T-helper 1 cell treated with Interleukin-12 subunit alpha and Interleukin-12 subunit beta and Interleukin-4 antibody, amounts not matched to agents 30 μg/mL and 1 μg/mL, for 36 hours (primary cell): ENCODE data around the gene TUBGCP5.
"Not testable (repeated sequence)": the region's sequence is repeated elsewhere in the genome, so short reads cannot be mapped to it uniquely, and the experiment has no call there.

Source experiments
- H3K27ac Mint-ChIP-seq: one replicate; pipeline ENCODE4 v1.8.0; 2021; ENCODE audit warnings: mild to moderate bottlenecking, mixed read lengths
- H3K27me3 Mint-ChIP-seq: one replicate; pipeline ENCODE4 v1.8.0; 2021; ENCODE audit warnings: low read depth, mixed read lengths
- H3K36me3 Mint-ChIP-seq: one replicate; pipeline ENCODE4 v1.8.0; 2021; ENCODE audit warnings: low read depth, mixed read lengths
- H3K4me1 Mint-ChIP-seq: one replicate; pipeline ENCODE4 v1.8.0; 2021; ENCODE audit warnings: low read depth, mixed read lengths
- H3K4me3 Mint-ChIP-seq: one replicate; pipeline ENCODE4 v1.8.0; 2021; ENCODE audit warnings: mild to moderate bottlenecking, moderate library complexity, mixed read lengths
- H3K9me3 Mint-ChIP-seq: one replicate; pipeline ENCODE4 v1.8.0; 2021; ENCODE audit warnings: mixed read lengths

TUBGCP5 gene

DNA sequence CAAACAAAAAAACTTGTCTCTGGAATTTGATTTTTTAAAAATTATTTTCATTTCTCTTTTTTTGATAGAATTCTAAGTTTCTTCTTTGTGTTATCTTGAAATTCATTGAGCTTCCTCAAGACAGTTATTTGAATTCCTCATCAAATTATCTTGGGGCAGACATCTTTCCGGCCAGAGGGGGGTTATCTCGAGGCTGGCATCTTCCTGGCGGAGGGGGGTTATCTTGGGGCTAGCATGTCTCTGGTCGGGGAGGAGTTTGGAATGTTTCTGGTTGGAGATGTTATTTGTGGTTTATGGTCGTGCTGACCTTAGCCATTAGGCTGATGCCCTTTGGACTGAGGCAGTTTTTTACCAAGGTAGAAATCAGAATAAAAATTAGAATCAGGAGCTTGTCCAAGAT lies 15.9 kb upstream of the TUBGCP5 start:
- H3K4me3 Mint-ChIP-seq: no peak overlapping the region
- no peaks in the 10 kb centered on the region for H3K9me3 Mint-ChIP-seq
- no peak overlapping the region for H3K27ac Mint-ChIP-seq
- peaks cover 15% of the 10 kb centered on the region for H3K27me3 Mint-ChIP-seq
- no peaks in the 10 kb centered on the region for H3K4me1 Mint-ChIP-seq
- no peaks in the 10 kb centered on the region for H3K36me3 Mint-ChIP-seq

GRCh38 chr15:23052522-23052921 lies 13.2 kb upstream of the TUBGCP5 start:
- Mint-ChIP-seq H3K27me3 (peaks cover 15% of the 10 kb centered on the region), H3K9me3 (no peaks in the 10 kb centered on the region), H3K27ac (no peak overlapping the region), H3K36me3 (no peaks in the 10 kb centered on the region), H3K4me1 (no peaks in the 10 kb centered on the region), H3K4me3 (no peak overlapping the region)

DNA sequence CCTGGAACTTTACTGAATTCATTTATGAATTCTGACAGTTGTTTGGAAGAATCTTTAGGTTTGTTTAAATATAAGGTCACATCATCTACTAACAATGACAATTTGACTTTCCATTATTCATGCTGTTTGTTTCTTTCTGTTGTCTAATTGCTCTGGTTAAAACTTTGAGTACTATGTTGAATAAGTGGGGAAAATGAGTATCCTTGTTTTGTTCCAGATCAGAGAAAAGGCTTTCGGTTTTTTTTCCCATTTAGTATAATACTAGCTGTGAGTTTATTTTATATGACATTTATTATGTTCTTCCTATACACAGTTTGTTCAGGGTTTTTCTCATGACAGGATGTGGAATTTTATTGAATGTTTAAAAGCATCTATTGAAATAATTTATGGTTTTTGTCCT lies 11.3 kb upstream of the TUBGCP5 start:
- no peaks in the 10 kb centered on the region for H3K9me3 Mint-ChIP-seq
- peaks cover 9% of the 10 kb centered on the region for H3K27me3 Mint-ChIP-seq
- H3K36me3 Mint-ChIP-seq: no peaks in the 10 kb centered on the region
- H3K4me1 Mint-ChIP-seq: no peaks in the 10 kb centered on the region
- no peak overlapping the region for H3K27ac Mint-ChIP-seq
- H3K4me3 Mint-ChIP-seq: no peak overlapping the region

DNA sequence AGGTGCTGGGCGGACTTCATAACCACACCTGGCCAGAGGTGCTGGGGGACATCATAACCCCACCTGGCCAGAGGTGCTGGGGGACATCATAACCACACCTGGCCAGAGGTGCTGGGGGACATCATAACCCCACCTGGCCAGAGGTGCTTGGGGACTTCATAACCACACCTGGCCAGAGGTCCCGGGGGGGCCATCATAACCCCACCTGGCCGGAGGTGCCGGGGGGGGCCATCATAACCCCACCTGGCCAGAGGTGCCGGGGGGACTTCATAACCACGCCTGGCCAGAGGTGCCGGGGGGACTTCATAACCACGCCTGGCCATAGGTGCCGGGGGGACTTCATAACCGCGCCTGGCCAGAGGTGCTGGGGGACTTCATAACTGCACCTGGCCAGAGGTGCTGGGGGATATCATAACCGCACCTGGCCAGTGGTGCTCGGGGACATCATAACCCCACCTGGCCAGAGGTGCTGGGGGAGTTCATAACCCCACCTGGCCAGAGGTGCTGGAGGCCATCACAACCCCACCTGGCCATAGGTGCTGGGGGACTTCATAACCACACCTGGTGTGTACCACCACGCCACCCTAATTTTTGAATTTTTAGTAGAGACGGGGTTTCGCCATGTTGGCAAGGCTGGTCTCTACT lies 10.7 kb upstream of the TUBGCP5 start:
- Mint-ChIP-seq H3K27me3 (peaks cover 9% of the 10 kb centered on the region), H3K4me3 (no peak overlapping the region), H3K36me3 (no peaks in the 10 kb centered on the region), H3K27ac (no peak overlapping the region), H3K9me3 (no peaks in the 10 kb centered on the region), H3K4me1 (no peaks in the 10 kb centered on the region)

DNA sequence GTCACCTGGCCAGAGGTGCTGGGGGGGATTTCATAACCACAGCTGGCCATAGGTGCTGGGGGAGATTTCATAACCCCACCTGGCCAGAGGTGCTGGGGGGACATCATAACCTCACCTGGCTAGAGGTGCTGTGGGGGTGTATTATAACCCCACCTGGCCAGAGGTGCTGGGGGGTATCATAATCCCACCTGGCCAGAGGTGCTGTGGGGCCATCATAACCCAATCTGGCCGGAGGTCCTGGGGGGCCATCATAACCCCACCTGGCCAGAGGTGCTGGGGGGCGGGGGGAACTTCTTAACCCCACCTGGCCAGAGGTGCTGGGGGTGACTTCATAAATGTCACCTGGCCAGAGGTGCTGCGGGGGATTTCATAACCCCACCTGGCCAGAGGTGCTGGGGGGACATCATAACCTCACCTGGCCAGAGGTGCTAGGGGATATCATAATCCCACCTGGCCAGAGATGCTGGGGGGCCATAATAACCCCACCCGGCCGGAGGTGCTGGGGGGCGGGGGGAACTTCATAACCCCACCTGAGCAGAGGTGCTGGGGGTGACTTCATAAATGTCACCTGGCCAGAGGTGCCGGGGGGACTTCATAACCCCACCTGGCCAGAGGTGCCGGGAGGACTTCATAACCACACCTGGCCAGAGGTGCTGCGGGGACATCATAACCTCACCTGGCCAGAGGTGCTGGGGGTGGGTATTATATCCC lies 9.4 kb upstream of the TUBGCP5 start:
- not testable (repeated sequence) for H3K27ac Mint-ChIP-seq

GRCh38 chr15:23043987-23044386 lies 4.6 kb upstream of the TUBGCP5 start:
- not testable (repeated sequence) for H3K4me1 Mint-ChIP-seq, H3K36me3 Mint-ChIP-seq, H3K27ac Mint-ChIP-seq, H3K4me3 Mint-ChIP-seq, H3K9me3 Mint-ChIP-seq, H3K27me3 Mint-ChIP-seq

More for the DNA sequence above, 9.4 kb upstream of the TUBGCP5 start:
- H3K4me1 Mint-ChIP-seq, H3K9me3 Mint-ChIP-seq, H3K27me3 Mint-ChIP-seq, H3K4me3 Mint-ChIP-seq, H3K36me3 Mint-ChIP-seq: not testable (repeated sequence)

DNA sequence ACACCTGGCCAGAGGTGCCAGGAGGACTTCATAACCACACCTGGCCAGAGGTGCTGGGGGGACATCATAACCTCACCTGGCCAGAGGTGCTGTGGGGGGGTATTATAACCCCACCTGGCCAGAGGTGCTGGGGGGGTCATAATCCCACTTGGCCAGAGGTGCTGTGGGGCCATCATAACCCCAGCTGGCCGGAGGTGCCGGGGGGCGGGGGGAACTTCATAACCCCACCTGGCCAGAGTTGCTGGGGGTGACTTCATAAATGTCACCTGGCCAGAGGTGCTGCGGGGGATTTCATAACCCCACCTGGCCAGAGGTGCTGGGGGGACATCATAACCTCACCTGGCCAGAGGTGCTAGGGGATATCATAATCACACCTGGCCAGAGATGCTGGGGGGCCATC lies 4.2 kb upstream of the TUBGCP5 start:
- H3K27me3 Mint-ChIP-seq, H3K36me3 Mint-ChIP-seq, H3K27ac Mint-ChIP-seq, H3K9me3 Mint-ChIP-seq, H3K4me1 Mint-ChIP-seq, H3K4me3 Mint-ChIP-seq: not testable (repeated sequence)

DNA sequence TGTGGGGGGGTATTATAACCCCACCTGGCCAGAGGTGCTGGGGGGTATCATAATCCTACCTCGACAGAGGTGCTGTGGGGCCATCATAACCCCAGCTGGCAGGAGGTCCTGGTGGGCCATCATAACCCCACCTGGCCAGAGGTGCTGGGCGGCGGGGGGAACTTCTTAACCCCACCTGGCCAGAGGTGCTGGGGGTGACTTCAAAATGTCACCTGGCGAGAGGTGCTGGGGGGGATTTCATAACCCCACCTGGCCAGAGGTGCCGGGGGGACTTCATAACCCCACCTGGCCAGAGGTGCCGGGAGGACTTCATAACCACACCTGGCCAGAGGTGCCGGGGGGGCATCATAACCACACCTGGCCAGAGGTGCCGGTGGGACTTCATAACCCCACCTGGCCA lies 2.4 kb upstream of the TUBGCP5 start:
- not testable (repeated sequence) for H3K27ac Mint-ChIP-seq, H3K4me1 Mint-ChIP-seq, H3K36me3 Mint-ChIP-seq, H3K4me3 Mint-ChIP-seq, H3K27me3 Mint-ChIP-seq, H3K9me3 Mint-ChIP-seq

DNA sequence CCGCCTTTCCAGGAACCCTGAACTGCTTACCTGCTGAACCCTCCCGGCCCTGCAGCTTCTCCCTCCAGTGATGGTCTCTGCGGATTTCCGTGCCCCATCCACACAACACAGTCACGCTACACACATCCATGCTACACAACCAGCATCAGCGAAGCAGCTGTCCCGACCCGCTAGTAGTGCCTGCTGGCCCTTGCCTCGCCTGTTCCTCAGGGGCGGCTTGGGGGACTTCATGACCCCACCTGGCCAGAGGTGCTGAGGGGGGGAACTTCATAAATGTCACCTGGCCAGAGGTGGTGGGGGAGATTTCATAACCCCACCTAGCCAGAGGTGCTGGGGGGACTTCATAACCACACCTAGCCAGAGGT lies 530 bp upstream of the TUBGCP5 start:
- peaks cover 6% of the 10 kb centered on the region for H3K4me1 Mint-ChIP-seq
- no peaks in the 10 kb centered on the region for H3K27me3 Mint-ChIP-seq
- no peaks in the 10 kb centered on the region for H3K36me3 Mint-ChIP-seq
- H3K4me3 Mint-ChIP-seq: peak overlapping the region; percentile 81
- H3K9me3 Mint-ChIP-seq: no peaks in the 10 kb centered on the region
- peak overlapping the region; percentile 71 for H3K27ac Mint-ChIP-seq

GRCh38 chr15:23038726-23039142 lies 635 bp downstream of the TUBGCP5 start:
- H3K9me3 Mint-ChIP-seq: no peaks in the 10 kb centered on the region
- no peaks in the 10 kb centered on the region for H3K27me3 Mint-ChIP-seq
- H3K4me1 Mint-ChIP-seq: peaks cover 6% of the 10 kb centered on the region
- peaks cover 4% of the 10 kb centered on the region for H3K36me3 Mint-ChIP-seq
- H3K27ac Mint-ChIP-seq: peak overlapping the region; percentile 90
- H3K4me3 Mint-ChIP-seq: peak overlapping the region; percentile 90

DNA sequence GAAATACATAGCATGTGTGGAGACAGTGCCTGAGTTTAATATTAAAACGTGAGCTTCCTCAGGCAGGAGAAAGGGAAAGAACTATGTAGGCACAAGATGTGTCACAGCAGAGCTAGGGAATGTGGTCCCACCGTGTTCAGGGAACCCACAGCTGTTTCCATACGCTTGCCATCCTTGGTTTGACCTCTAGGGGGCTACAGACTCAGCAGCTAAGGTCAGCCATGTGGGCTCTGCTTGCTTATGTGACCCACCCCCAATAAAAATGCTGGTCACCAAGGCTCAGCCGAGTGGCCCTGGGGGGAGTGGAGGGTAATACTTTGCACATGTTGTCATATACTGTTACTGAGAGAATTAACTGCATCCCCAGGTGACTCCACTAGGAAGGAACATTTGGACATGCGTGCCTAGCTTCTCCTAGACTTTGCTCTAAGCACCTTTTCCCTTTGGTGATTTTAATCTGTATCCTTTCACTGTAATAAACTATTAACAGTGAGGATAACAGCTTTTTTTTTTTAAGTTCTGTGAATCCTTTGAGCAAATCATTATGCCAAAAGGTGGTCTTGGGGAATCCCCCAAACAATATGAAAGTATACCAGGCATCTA lies 3.3 kb downstream of the TUBGCP5 start:
- H3K4me1 Mint-ChIP-seq: peaks cover 6% of the 10 kb centered on the region
- no peaks in the 10 kb centered on the region for H3K9me3 Mint-ChIP-seq
- H3K36me3 Mint-ChIP-seq: peaks cover 7% of the 10 kb centered on the region
- H3K27ac Mint-ChIP-seq: no peak overlapping the region
- H3K27me3 Mint-ChIP-seq: no peaks in the 10 kb centered on the region
- no peak overlapping the region for H3K4me3 Mint-ChIP-seq

- Mint-ChIP-seq H3K27me3 (no peaks in the 10 kb centered on the region), H3K36me3 (peaks cover 7% of the 10 kb centered on the region), H3K4me3 (no peak overlapping the region), H3K27ac (no peak overlapping the region), H3K4me1 (peaks cover 2% of the 10 kb centered on the region), H3K9me3 (no peaks in the 10 kb centered on the region)
These were observed 5.4 kb downstream of the TUBGCP5 start for GRCh38 chr15:23033979-23034378.

DNA sequence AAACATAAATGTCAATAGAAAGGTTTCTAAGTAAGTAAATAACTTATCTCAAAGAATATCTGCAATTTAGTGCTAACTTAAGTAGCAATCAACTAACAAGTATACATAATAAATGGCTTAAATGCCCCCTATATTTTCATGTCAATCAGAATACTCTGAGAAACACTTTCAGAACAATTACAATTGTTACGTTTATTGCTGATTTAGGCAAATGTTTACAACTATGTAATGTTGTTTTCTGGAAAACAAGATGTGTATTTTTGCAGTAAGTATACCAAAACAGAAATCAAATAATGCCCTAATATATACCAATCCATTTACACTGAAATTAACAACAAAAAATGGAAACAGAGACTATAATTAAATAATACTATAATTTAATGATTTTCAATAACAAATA lies 13.2 kb downstream of the TUBGCP5 start:
- no peaks in the 10 kb centered on the region for H3K27me3 Mint-ChIP-seq
- H3K36me3 Mint-ChIP-seq: peaks cover 19% of the 10 kb centered on the region
- H3K4me3 Mint-ChIP-seq: no peak overlapping the region

DNA sequence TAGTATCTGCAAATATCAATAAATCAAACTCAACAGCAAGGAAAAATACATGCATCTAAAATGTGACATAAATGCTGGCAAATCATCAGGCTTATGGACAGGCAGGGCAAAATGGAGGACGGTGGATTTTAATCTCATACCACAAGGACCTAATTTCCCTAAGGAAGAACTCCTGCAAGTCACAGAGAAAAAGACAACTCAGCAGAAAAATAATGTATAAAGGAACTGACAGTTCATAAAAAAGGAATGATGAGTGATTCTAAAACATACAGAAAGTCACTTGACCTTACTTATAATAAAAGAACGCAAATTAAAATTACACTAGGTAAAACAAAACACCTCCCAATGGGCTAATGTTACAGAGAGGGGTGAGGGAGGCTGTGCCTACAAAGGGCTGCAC lies 17.2 kb downstream of the TUBGCP5 start:
- Mint-ChIP-seq H3K4me1 (no peaks in the 10 kb centered on the region), H3K36me3 (peaks cover 18% of the 10 kb centered on the region)

More for the DNA sequence above, 13.2 kb downstream of the TUBGCP5 start:
- Mint-ChIP-seq H3K9me3 (no peaks in the 10 kb centered on the region), H3K27ac (no peak overlapping the region), H3K4me1 (no peaks in the 10 kb centered on the region)

GRCh38 chr15:23014394-23015000 lies 24.9 kb downstream of the TUBGCP5 start:
- Mint-ChIP-seq H3K4me3 (no peak overlapping the region), H3K4me1 (peaks cover 2% of the 10 kb centered on the region)

More for the DNA sequence above, 17.2 kb downstream of the TUBGCP5 start:
- Mint-ChIP-seq H3K4me3 (no peak overlapping the region), H3K27ac (no peak overlapping the region), H3K9me3 (no peaks in the 10 kb centered on the region), H3K27me3 (no peaks in the 10 kb centered on the region)

More at GRCh38 chr15:23014394-23015000, 24.9 kb downstream of the TUBGCP5 start:
- Mint-ChIP-seq H3K36me3 (peaks cover 19% of the 10 kb centered on the region), H3K27me3 (no peaks in the 10 kb centered on the region), H3K9me3 (no peaks in the 10 kb centered on the region), H3K27ac (no peak overlapping the region)
